ENCODE measurements around the gene FASTKD2.
"Not testable (repeated sequence)": the region's sequence is repeated elsewhere in the genome, so short reads cannot be mapped to it uniquely, and the experiment has no call there.

Gene FASTKD2

DNA sequence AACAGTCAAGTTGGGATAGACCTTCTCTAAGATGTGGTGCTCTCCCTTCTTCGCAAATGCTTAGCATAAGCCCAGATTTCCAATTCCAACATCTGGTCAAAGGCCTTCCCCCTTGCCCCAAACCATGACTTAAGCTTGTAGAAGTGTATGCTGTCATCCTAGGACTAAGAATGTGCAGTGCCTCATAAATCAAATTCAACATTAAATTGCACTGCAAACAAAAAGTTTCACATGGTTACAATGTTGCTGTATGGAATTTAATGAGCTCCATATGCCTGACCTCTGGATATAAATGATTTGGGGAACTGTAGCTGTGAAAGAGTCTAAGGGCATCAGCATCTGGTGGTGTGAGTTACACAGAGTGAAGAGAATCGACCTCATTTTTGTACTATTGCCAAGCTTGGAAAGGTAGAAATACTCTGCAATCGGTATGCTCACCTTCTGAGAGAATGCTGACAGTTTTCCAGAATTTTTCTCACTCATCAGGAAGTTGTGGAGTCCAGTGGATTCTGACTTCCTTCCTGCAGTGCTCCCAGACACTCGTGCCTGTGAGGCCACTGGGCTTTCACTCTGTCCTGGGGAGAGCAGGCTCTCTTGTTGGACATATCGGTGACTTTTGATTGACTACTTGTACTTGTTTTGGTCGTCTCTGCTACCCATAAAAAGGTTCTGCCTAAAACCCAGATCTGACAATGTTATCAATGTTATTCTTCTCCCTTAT, 40.6 kb downstream of the FASTKD2 start:
- no peak overlapping the region for H3K4me2 ChIP-seq (ENCODE audit: low read depth, low read length)
- no peak overlapping the region for H3K27ac ChIP-seq (ENCODE audit: low read length)

GRCh38 chr2:206807624-206808023, 42.2 kb downstream of the FASTKD2 start:
- not testable (repeated sequence) for H3K27me3 ChIP-seq (replicated peaks; ENCODE audit: insufficient read depth, low read length); H3K9me3 ChIP-seq (replicated peaks; ENCODE audit: insufficient read depth, low read length); H3F3A ChIP-seq (ENCODE audit: insufficient read depth, low read length); H3K4me1 ChIP-seq (ENCODE audit: low read length); H4K20me1 ChIP-seq (ENCODE audit: insufficient read depth, low read length); DNase-seq; H3K79me2 ChIP-seq (ENCODE audit: low read length); H3K9me2 ChIP-seq (replicated peaks; ENCODE audit: insufficient read depth, low read length); H3K4me3 ChIP-seq (ENCODE audit: low read length); H3K27ac ChIP-seq (ENCODE audit: low read length); H3K9ac ChIP-seq (ENCODE audit: low read length); H2AFZ ChIP-seq (ENCODE audit: low read length); H3K36me3 ChIP-seq (replicated peaks; ENCODE audit: insufficient read depth, low read length); H3K4me2 ChIP-seq (ENCODE audit: low read depth, low read length)

More for the DNA sequence above, 40.6 kb downstream of the FASTKD2 start:
- H3F3A ChIP-seq (ENCODE audit: insufficient read depth, low read length), result no peaks in the 10 kb centered on the region
- no peak for DNase-seq
- H3K36me3 ChIP-seq (replicated peaks; ENCODE audit: insufficient read depth, low read length), result no peaks in the 10 kb centered on the region
- no peaks in the 10 kb centered on the region for H3K79me2 ChIP-seq (ENCODE audit: low read length)
- H3K4me3 ChIP-seq (ENCODE audit: low read length), result no peak overlapping the region
- no peaks in the 10 kb centered on the region for H3K4me1 ChIP-seq (ENCODE audit: low read length)
- H4K20me1 ChIP-seq (ENCODE audit: insufficient read depth, low read length), result no peaks in the 10 kb centered on the region
- no peak overlapping the region for H2AFZ ChIP-seq (ENCODE audit: low read length)
- H3K9me2 ChIP-seq (replicated peaks; ENCODE audit: insufficient read depth, low read length), result no peaks in the 10 kb centered on the region
- H3K9me3 ChIP-seq (replicated peaks; ENCODE audit: insufficient read depth, low read length), result no peaks in the 10 kb centered on the region
- no peaks in the 10 kb centered on the region for H3K27me3 ChIP-seq (replicated peaks; ENCODE audit: insufficient read depth, low read length)
- TF ChIP-seq CTCF (IDR thresholded peaks at IDR 0.05; ENCODE audit: low read length) (no peak), EZH2phosphoT487 (IDR thresholded peaks at IDR 0.05; ENCODE audit: low read length) (no peak), EZH2 (optimal IDR thresholded peaks at IDR 0.05; ENCODE audit: low read depth, low read length) (no peak)
- no peak overlapping the region for H3K9ac ChIP-seq (ENCODE audit: low read length)

- H3K9me2 ChIP-seq (replicated peaks; ENCODE audit: insufficient read depth, low read length); H3K36me3 ChIP-seq (replicated peaks; ENCODE audit: insufficient read depth, low read length); DNase-seq; H3F3A ChIP-seq (ENCODE audit: insufficient read depth, low read length); H3K4me1 ChIP-seq (ENCODE audit: low read length); H2AFZ ChIP-seq (ENCODE audit: low read length); H3K9me3 ChIP-seq (replicated peaks; ENCODE audit: insufficient read depth, low read length); H4K20me1 ChIP-seq (ENCODE audit: insufficient read depth, low read length); H3K79me2 ChIP-seq (ENCODE audit: low read length); H3K4me3 ChIP-seq (ENCODE audit: low read length); H3K27me3 ChIP-seq (replicated peaks; ENCODE audit: insufficient read depth, low read length); H3K27ac ChIP-seq (ENCODE audit: low read length); H3K4me2 ChIP-seq (ENCODE audit: low read depth, low read length); H3K9ac ChIP-seq (ENCODE audit: low read length): not testable (repeated sequence)
Measured at GRCh38 chr2:206812471-206812870, 47.1 kb downstream of the FASTKD2 start.

DNA sequence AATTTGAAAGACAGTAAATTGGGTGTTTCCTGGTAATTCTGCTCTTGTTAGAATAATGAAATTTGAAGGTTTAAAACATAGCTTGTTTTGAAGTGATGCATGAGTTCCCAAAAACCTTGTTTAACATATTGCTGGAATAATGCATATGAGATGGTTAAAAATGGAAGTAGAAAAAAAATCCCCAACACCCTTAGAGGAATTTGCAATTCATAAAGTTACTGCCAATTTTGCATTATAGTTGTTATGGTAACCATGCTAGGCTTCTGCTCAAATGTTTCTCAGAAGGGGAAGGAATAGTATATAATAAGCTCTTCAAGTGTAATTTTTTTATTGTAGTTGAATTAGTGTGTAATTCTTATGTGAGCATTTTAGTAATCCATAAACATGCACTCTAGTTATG, 49.1 kb downstream of the FASTKD2 start:
- no peak for DNase-seq
- Histone ChIP-seq H3K9ac (ENCODE audit: low read length) (no peak overlapping the region), H3K27ac (ENCODE audit: low read length) (no peak overlapping the region), H4K20me1 (ENCODE audit: insufficient read depth, low read length) (no peaks in the 10 kb centered on the region), H3K4me2 (ENCODE audit: low read depth, low read length) (no peak overlapping the region), H3K4me3 (ENCODE audit: low read length) (no peak overlapping the region), H3K4me1 (ENCODE audit: low read length) (no peaks in the 10 kb centered on the region), H3K79me2 (ENCODE audit: low read length) (no peaks in the 10 kb centered on the region), H3K27me3 (replicated peaks; ENCODE audit: insufficient read depth, low read length) (no peaks in the 10 kb centered on the region), H3K9me2 (replicated peaks; ENCODE audit: insufficient read depth, low read length) (no peaks in the 10 kb centered on the region), H3F3A (ENCODE audit: insufficient read depth, low read length) (no peaks in the 10 kb centered on the region), H3K36me3 (replicated peaks; ENCODE audit: insufficient read depth, low read length) (no peaks in the 10 kb centered on the region), H2AFZ (ENCODE audit: low read length) (no peak overlapping the region), H3K9me3 (replicated peaks; ENCODE audit: insufficient read depth, low read length) (no peaks in the 10 kb centered on the region)
- TF ChIP-seq EZH2 (optimal IDR thresholded peaks at IDR 0.05; ENCODE audit: low read depth, low read length) (no peak), CTCF (IDR thresholded peaks at IDR 0.05; ENCODE audit: low read length) (no peak), EZH2phosphoT487 (IDR thresholded peaks at IDR 0.05; ENCODE audit: low read length) (no peak)
